ENCODE measurements around the gene PBXIP1.

DNA sequence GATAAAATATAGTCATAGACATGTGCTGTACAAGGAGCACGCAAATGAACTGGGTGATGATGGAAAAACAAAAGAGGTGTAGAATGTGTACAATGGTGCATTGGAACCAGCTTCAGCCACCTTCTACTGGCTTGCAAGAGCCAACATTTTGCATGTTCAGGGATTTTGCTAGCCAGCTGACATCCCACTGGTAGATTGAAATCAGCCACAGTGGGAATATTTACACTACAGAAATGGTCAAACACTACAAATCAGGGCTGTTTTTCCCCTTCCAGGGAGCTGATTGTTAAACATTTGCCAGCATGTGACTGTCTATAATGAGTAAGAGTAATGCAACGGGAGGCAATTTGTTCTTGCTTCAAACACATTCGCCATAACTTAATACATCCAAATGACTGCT lies 42.6 kb downstream of the PBXIP1 start:
- TF ChIP-seq, protein P1, sequence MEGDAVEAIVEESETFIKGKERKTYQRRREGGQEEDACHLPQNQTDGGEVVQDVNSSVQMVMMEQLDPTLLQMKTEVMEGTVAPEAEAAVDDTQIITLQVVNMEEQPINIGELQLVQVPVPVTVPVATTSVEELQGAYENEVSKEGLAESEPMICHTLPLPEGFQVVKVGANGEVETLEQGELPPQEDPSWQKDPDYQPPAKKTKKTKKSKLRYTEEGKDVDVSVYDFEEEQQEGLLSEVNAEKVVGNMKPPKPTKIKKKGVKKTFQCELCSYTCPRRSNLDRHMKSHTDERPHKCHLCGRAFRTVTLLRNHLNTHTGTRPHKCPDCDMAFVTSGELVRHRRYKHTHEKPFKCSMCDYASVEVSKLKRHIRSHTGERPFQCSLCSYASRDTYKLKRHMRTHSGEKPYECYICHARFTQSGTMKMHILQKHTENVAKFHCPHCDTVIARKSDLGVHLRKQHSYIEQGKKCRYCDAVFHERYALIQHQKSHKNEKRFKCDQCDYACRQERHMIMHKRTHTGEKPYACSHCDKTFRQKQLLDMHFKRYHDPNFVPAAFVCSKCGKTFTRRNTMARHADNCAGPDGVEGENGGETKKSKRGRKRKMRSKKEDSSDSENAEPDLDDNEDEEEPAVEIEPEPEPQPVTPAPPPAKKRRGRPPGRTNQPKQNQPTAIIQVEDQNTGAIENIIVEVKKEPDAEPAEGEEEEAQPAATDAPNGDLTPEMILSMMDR (IDR thresholded peaks at IDR 0.05) = no peak
- TF ChIP-seq POLR2A (IDR thresholded peaks at IDR 0.05) = no peak
- no peak for TF ChIP-seq EP300 (IDR thresholded peaks at IDR 0.05)
